Left cardiac atrium (tissue), 4 donors: ENCODE measurements around the gene EHMT1. TPM values are rescaled to one million over a fixed set of nuclear protein-coding genes. Genes with fewer than 3 reads are reported as not detected.

ENCODE experiments used
- ATAC-seq, 2 donors: fragments of 200-7000 bp; cut with Tn5 transposase; one replicate each; pipeline ENCODE4 v1.9.1; 2020; ENCODE audit warnings: mild to moderate bottlenecking in 2 of 2, moderate library complexity in 2 of 2
- DNase-seq: peaks from one replicate; pipeline ENCODE4 v3.0.0-alpha.2; 2020
- intact Hi-C, 2 donors: fragments of 100-400 bp; cut with DNase I; formaldehyde crosslinking; loops; one replicate each; pipeline versions ENCODE4 v1.14.1 to v1.15.1; 2022 to 2023
- total RNA-seq, 2 donors: library from RNA; stranded (reverse); fragmentation: NEBNext Ultra II Directional; extraction: Animal tissue kit (Norgen Biotek cat#: 25700); gene quantifications; one replicate each; pipeline ENCODE4 v1.2.1, GENCODE V29; 2021
- donor health status: DM: no; HTN: yes; CAD: no.
- donor health status: DM: no; HTN: yes; CAD: no; lungs with severe emphysema.
- donor health status: DM: yes; HTN: yes; CAD: no.
- donor health status: Dilated cardiomyopathy.

Gene EHMT1
- total RNA-seq, 2 donors from 2014 or later: 31.9 to 38.1 TPM

DNA sequence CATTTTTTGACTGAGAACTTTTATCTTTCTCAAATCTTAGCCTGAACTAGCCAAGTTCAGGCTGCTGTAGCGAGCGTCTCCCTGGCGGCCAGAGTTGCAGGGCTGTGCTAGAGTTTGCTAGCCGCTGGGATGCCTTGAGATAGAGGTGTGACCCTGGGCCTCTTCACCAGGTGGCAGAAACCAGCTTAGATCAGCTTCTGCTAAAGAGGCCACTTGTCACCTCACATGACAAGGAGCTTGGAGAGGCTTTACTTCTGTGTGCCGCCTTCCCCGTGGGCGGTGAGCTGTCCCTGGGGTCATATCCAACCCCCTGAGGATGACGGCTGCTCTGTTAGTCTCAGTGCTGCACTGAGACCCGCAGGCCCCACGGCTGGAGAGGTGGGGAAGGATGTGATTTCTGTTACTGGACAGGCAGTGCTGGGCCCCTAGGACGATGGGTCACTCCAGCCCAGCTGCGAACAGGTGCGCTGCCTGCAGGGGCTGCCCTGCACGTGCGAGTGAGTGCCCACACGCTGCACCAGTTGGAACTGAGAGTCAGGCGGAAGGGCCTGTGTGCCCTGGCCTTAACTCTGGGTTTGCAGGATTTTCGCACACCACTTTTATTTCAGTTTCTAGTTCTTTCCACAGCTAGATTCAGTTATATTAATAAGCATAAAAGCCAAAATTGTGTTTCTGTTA, 63.8 kb downstream of the EHMT1 start:
- intact Hi-C loops: no loop called here
- DNase-seq (no peak), ATAC-seq (peak in 1 of 2 donors; percentile 19)

DNA sequence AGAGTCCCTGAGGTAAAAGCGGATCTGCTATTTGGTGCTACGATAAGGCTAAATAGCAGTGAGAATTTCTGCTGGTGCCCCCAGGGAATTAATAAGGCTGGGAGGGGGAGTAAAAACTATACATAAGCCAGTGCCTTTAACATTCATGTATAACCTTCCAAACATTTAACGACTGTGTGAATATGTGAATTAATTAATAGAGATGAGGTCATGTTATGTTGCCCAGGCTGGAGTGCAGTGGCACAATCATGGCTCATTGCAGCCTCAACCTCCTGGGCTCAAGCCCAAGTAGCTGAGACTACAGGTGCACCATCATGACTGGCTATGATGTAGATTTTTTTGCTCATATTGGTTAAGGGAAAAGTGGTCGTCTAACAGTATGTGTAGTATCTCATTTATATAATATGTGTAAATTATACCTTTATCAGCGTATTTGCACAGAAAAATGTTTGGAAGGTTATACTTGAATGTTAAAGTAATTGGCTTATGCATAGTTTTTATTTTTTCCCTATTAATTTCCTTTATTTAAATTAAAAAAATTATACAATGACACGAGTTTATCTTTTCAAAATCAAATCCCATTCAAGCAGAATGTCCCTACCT, 64.6 kb downstream of the EHMT1 start:
- ATAC-seq: no peak
- intact Hi-C loops: no loop called here
- no peak for DNase-seq

DNA sequence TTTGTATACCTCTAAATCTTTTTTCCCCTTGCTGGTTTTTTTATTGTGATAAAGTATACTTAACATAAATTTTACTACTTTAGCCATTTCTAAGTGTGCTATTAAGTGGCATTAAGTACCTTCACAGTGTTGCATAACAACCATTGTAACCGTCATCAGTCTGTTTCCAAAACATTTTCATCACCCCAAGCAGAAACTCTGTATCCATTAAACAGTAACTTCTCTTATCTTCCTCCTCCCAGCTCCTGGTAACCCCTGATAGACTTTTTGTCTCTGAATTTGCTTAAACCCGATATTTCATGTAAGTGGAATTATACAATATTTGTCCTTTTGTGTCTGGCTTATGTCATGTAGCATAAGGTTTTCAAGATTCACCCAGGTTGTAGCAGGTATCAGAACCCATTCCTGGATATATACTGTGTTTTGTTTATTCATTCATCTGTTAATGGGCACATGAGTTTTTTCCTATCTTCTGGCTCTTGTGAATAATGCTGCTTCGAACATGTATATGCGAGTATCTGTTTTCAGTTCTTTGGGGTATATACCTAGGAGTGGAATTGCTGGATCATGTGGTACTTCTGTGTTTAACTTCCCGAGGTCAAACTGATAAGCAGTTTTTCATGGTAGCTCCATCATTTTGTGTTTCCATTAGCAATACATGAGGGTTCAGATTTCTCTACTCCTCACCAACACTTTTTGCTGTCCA, 66.4 kb downstream of the EHMT1 start:
- ATAC-seq: no peak
- DNase-seq: no peak
- intact Hi-C loops: no loop called here

DNA sequence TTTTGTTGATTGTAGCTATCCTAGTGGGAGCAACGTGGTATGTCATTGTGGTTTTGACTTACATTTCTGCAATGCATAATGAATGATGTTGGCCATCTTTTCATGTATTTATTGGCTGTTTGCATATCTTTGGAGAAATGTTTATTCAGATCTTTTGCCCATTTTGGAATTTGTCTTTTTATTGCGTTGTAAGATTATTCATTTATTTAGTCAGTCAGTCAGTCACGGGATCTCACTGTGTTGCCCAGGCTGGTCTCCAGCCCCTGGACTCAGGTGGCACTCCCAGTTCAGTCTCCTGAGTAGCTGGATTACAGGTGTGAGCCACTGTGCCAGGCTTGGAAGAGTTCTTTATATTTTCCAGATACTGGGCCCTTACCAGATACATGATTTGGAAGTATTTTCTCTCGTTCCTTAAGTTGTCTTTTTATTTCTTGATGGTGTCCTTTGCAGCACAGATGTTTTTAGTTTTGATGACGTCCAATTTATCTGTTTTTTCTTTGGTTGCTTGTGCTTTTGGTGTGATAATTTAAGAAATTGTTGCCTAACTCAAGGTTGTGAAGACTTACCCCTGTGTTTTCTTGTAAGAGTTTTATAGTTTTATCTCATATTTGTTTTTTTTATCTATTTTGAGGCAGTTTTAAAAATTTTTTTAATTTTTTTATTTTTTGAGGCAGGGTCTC, 67.1 kb downstream of the EHMT1 start:
- intact Hi-C loops: no loop called here
- ATAC-seq: no peak
- DNase-seq: no peak

DNA sequence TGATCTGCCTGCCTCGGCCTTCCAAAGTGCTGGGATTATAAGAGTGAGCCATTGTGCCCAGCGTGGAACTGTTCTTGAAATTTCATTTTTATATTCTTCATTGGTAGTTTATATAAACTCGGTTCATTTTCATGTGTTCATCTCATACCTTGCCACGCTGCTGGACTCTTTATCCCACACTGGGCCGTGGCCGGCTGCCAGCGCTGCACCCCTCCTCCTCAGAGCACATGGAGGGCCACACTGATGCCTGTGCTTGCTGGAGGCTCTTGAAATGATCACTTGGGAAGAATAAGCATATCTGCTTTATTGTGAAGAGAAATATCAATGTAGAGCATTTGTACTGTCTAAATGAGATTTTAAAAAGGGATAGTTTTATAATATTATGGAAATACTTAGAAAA, 69.5 kb downstream of the EHMT1 start:
- no peak for DNase-seq
- intact Hi-C loops: no loop called here
- no peak for ATAC-seq

DNA sequence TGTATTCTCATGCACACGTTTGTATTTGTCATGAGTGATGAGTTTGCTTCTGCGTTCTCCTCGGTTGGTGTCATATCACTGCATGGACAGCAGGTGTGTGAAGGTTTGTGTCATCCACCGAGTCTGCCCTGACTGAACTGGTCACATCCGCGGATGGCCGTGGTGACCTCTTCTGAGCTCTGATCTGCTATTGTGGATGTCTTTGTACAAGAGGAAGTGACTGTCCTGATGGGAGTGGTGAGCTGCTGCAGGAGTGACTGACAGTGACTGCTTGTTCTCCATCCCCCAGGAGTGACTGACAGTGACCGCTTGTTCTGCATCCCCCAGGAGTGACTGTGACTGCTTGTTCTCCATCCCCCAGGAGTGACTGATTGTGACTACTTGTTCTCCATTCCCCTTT, 69.9 kb downstream of the EHMT1 start:
- ATAC-seq (peak in 1 of 2 donors; percentile 36), DNase-seq (no peak)
- intact Hi-C loops: no loop called here

DNA sequence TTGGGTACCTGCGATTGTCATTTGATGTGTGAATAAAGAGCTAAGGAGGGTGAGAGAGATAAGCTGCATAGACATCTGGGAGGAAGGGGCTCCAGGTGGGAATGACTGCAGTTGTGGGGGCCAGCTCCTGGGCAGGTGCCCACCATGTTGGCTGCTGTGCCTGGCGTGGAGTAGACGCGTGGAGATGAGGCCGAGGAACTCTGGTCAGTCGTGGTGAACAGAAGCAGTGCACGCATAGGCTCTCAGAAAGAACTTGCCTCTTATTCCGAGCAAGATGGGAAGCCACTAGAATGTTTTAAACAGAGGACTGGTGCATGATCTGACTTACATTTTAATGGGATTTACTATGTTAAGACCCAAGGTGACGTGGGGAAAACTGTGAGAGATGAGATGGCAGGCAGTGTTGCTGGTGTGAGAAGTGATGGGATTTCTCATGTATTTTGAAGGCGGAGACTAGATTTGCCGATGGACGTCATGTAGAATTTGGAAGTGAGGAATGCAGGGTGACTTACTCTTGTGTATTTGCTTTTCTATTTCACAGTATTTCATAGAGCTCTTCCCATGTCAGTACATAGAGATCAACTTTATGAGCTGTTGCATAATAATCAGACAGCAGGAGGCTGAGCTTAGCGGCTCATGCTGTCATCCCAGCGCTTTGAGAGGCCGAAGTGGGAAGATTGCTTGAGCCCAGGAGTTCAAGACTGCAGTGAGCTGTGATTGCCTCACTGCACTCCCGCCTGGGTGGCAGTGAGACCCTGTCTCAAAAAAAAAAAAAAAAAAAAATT, 71.1 kb downstream of the EHMT1 start:
- ATAC-seq: peak; percentile 28 to 63
- no peak for DNase-seq
- intact Hi-C loops: no loop called here

DNA sequence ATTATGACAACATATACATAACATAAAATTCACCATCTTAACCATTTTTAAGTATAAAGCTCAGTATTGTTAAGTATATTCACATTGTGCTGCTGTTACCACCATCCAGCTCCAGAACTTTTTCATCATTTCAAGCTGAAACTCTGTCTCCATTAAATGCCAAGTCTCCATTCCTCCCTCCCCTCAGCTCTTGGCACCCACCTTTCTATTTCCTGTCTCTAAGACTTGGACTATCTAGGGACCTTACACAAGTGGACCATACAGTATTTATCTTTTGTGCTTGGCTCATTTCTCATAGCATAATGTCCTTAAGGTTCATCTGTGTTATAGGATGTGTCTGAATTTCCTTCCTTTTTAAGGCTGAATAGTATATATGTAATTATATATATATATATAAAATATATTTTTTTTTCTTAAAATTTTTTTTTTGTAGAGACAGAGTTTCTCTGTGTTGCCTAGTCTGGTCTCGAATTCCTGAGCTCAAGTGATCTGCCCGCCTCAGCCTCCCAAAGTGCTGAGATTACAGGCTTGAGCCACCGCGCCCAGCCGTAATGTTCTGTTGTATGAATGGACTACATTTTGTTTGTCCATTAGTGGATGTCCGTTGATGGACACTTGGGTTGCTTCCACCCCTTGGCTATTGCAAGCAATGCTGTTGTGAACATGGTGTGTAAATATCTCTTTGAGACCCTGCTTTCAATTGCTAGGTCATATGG, 72.3 kb downstream of the EHMT1 start:
- intact Hi-C loops: no loop called here
- peak in 1 of 2 donors; percentile 54 for ATAC-seq
- no peak for DNase-seq

DNA sequence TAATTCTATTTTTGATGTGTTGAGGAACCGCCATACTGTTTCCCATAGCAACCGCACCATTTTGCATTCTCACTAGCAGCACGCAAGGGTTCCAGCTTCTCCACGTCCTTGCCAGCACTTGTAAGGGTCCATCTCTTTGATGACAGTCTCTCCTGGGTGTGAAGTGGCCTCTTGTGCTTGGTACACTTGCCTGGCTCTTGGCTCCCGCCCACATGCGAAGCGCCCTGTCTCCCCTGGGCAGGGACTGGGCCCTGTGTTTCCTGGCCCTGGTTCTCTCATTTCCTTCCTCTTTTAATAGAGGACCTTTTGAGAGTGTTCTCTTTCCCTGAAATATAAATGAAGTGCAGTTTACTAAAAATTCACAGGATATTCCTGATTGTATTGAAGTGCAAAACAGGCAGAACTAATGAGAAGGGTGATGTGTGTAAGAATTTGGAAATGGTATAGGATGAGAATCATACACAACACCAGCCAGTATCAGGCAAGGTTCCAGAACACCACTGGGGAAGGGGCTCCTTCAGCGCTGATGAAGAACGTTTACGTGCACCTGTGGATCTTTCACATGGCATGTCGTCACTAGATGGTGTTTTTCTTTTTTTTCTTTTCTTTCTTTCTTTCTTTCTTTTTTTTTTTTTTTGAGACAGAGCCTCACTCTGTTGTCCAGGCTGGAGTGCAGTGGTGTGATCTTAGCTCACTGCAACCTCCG, 73.0 kb downstream of the EHMT1 start:
- ATAC-seq (peak; percentile 41 to 55), DNase-seq (no peak)
- intact Hi-C loops: no loop called here

DNA sequence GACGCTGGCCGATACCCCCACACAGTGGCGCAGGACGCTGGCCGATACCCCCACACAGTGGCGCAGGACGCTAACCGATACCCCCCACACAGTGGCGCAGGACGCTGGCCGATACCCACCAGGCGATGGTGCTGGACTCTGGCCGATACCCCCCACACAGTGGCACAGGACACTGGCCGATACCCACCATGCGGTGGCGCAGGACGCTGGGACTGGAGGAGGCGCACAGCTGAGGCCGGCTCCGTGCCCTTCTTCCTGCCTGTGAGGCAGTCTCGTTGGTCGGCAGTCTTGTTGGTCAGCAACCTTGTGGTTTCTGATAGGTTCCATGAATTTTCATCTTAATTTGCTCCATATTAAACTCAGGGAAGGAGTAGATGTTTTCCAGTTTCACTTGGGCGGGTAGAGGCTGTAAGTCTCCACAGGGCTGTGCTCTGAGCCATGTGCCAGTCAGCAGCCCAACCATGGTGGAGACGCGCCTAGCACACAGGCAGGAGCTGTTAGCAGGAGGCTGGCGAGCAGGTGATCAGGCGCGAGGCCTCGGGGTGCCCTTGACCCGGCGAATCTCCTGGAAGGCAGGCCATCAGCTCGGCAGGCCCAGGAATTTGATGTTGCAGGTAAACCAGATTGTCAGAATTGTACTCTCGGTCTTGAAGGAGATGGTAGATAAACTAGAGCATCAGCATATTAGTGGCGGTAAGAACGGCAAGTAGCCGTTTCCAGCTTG, 75.6 kb downstream of the EHMT1 start:
- intact Hi-C loops: no loop called here
- DNase-seq: no peak
- ATAC-seq: no peak

DNA sequence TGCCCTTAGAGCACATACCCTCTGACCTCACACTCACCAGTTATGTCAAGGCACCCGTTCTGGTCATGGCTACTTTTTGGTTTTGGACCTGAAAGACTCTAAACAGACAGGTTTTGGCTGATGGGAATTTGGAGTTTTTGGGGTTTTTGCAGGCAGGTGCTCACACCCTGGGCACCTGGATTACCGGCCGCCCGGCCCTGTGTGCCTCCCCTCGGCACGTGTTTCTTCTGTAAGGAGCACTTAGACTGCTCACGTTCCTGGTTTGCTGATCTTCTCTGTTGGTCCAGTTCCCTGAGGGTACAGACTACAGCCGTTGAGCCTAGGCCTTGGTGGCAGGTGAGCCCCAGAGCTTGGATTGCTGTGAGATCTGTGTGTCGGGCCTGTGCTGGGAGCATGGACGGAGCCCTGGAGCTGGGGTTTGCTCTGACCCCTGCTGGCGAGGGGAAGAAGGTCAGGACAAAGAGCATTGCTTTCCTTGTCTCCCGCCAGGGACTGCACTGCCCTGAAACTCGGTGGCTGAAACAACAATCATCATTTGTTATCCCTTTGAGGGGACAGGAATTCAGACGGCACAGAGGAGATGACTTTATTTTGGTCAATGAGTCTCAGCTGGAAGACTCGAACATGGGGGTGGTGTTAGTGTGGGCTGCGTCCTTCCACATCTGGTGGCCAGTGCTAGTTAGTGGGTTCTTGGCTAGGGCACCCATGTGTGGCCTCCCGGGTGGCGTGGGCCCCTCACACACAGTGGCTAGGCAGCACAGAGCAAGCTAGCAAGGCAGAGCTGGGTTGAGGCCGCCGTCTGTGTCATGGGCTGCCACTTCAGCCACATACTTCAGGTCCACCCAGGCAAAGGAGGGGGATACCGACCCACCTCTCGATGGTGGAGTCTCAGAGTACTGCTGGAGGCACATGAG, 76.4 kb downstream of the EHMT1 start:
- intact Hi-C loops: no loop called here
- peak; percentile 76 to 77 for ATAC-seq
- peak; percentile 45 for DNase-seq

DNA sequence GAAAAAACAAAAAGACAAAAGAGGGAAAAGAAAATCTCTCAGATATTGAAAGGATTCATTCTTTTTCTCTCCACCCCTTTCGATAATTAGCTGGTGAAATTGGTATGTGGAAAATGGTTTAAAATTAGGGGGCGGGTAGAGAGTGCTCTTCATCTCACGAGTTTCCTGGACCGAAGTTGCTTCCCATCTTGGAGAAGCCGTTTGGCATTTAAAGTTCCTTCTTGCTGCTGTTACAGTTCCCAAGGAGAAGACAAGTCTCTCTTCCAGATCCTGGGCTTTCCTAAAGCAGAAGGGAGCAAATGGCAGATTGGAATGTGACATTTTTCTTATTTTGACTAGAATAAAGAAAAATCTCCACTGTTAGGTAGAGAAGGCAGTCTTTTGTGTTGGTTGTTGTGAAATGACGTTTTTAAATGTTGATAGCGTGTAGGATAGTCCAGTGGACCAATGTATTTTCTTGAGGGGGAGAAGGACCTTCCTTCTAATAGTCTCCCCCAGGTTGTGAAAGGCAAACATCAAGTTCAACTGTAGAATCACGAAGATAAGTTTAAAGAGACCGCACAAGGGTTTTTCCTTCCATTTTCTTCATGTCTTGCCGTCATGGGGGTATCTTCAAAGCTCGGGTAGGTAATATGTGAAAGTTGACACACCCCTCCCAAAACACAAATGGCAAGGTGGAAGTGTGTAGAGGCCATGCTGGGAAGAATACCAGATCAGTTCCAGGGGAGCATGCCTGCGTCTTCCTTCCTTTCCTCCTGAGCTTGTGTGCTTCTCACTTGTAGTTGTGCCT, 77.5 kb downstream of the EHMT1 start:
- intact Hi-C loops: no loop called here
- ATAC-seq: no peak
- no peak for DNase-seq

DNA sequence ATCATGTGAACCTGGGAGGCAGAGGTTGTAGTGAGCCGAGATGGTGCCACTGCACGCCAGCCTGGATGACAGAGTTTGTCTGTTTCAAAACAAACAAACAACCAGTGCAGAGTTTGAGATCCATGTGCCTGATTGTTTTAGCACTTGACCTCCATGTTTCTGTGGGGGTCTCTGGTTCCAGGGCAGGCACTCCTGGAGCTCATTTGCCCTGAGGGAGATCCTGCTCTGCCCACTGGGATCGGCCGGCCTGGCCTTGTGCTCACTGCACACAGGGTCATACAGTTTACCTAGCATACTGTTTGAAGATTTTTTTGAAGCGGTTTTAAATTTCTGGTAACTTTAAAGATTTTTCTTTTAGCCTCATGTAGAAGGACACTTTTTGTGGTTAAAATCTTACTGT, 78.4 kb downstream of the EHMT1 start:
- ATAC-seq (no peak), DNase-seq (no peak)
- intact Hi-C loops: no loop called here

DNA sequence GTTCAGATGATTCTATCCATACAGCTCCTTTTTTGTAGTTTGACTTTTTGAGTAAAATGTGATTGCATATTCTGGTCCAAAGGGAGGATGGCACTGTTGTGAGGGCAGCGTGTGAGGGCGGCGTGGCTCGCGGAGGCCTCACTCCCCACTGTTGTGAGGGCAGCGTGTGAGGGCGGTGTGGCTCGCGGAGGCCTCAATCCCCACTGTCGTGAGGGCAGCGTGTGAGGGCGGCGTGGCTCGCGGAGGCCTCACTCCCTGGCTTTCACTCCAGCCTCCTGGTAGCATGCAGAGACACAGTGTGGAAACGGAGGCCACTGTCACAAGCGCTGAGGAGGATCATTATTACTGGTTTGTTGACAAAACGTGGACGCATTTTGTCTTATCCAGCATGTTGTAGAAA, 79.0 kb downstream of the EHMT1 start:
- intact Hi-C loops: no loop called here
- no peak for ATAC-seq
- DNase-seq: no peak

DNA sequence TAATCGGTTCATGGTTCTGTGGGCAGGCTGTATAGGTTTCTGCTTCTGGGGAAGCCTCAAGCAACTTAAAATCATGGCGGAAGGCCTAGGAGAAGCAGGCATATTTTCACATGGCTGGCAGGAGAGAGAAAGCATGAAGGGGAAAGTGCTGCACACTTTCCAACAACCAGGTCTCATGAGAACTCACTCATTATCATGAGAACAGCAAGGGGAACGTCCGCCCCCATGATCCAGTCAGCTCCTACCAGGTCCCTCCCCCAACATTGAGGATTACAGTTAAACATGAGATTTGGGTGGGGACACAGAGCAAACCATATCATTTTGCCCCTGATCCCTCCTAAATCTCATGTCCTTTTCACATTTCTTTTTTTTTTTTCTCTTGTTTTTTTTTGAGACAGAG, 82.1 kb downstream of the EHMT1 start:
- no peak for DNase-seq

More for the DNA sequence above, 82.1 kb downstream of the EHMT1 start:
- intact Hi-C loops: no loop called here
- no peak for ATAC-seq
